GM12873 (cell line): ENCODE results near the gene NLK.

ENCODE experiments used
- TF ChIP-seq, protein P1 (sequence below): IDR thresholded peaks from 2 replicates; pipeline ENCODE4 v1.5.1; 2012; ENCODE audit warnings: low read depth, mild to moderate bottlenecking, moderate library complexity, low read length, control low read depth; ENCODE audit not compliant: insufficient read depth; ENCODE audit errors: missing control alignments

NLK gene

GRCh38 chr17:28074010-28074409 lies 31.5 kb downstream of the NLK start:
- TF ChIP-seq, protein P1, sequence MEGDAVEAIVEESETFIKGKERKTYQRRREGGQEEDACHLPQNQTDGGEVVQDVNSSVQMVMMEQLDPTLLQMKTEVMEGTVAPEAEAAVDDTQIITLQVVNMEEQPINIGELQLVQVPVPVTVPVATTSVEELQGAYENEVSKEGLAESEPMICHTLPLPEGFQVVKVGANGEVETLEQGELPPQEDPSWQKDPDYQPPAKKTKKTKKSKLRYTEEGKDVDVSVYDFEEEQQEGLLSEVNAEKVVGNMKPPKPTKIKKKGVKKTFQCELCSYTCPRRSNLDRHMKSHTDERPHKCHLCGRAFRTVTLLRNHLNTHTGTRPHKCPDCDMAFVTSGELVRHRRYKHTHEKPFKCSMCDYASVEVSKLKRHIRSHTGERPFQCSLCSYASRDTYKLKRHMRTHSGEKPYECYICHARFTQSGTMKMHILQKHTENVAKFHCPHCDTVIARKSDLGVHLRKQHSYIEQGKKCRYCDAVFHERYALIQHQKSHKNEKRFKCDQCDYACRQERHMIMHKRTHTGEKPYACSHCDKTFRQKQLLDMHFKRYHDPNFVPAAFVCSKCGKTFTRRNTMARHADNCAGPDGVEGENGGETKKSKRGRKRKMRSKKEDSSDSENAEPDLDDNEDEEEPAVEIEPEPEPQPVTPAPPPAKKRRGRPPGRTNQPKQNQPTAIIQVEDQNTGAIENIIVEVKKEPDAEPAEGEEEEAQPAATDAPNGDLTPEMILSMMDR, result no peak

DNA sequence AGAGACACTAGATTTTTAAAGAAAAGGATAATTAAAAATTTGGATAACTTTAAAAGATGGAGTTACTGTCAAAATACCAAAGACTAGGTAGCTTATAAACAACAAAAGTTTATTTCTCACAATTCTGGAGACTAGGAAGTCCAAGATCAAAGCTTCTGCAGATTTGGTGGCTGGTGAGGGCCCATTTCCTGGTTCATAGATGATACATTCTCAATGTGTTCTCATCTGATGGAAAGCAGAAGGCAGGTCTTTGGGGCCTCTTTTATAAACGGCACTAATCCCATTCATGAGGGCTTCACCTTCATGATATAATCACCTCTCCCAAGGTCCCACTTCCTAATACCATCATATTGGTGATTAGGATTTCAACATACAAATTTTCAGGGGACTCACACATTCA lies 33.7 kb downstream of the NLK start:
- TF ChIP-seq, protein P1, result no peak

DNA sequence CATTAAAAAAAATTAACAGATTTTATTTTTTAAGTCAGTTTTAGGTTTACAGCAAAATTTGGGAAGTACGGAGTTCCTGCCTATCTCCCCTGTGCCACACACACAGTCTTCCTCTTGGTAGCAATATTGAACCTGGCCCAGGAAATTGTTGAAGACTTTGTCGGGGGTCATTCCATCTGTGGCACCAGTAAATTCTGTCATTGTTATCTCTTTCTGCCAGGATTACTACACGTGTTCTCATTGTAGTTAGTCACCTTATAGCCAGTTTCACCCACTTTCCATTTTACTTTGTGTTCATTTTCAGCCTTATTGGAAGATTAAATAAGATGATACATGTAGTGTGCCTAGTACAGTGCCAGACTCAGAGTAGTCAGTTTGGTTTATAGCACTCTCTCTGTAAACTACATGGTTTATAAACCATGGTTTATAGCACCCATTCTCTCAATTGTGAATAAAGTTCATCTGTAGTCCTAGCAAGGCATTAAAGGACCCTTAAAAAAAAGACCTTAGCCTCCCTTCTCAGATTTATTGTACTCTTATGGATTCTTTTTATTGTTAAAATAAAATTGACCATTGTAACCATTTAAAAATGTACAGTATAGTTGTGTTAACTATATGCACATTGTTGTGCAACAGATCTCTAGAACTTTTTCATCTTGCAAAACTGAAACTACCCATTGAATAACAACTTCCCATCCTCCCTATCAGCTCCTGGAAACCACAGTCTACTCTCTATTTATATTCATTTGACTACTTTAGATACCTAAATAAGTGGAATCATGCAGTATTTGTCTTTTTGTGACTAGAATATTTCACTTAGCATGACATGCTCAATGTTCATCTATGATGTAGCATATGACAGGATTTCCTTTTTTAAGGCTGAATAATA lies 36.1 kb downstream of the NLK start:
- TF ChIP-seq, protein P1, result no peak

- TF ChIP-seq, protein P1, result no peak
Observed at GRCh38 chr17:28081467-28081866, 39.0 kb downstream of the NLK start.

DNA sequence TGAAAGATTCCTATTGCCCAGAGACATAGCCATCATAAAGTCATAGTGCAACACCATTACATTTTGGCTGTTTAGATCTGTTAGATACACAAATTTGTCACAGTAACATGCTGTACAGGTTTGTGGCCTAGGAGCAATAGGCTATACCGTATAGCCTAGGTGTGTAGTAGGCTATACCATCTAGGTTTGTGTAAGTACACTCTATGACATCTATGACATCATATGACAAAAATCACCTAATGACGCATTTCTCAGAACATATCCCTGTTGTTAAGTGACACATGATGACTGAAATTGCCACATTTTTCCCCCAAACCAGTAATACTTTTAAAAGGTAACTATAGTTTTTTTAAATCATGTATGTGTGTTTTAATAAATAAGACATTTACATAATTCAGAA lies 43.3 kb downstream of the NLK start:
- TF ChIP-seq, protein P1, result no peak

DNA sequence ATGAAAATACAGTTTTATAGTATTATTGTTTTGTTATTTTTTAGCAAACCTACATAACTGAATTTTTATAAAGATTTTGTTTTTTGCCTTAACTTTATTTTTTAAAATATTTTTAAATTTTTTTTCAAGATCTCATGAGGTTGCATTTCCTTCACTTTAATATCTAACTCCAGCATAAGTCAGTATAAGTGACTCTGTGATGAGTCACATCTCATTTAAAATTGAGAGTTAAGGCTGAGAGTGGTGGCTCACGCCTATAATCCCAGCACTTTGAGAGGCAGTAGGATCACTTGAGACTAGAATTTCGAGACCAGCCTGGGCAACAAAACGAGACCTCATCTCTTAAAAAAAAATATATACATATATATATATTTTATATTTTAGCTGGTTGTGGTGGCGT lies 44.0 kb downstream of the NLK start:
- TF ChIP-seq, protein P1, result no peak

DNA sequence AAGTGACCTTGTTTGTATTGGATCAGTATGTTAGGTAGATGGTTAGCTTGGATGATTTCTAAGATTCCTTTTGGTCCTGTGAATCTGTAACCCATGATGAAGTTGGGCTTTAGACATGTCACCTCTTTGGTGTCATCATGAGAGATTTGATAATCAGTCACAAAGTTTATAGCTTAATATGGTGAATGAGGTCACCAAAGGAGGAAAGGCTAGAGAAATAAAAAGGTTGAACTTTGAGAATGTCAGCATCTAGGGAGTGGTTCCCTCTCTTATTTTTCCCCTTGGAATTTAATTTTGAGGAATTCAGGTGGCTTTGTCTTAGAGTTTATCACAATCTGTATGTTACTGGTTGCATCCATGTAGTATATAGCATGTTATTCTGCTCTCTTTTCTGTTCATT lies 45.3 kb downstream of the NLK start:
- TF ChIP-seq, protein P1, result no peak
